Tibial nerve (tissue), 3 donors: ENCODE data around the gene DENND1A.

Source experiments
- CTCF ChIP-seq, 5 experiments: fragments of 200-600 bp in 3 of 5; fragments of 450-650 bp in 2 of 5; sonication (generic) in 3 of 5; IDR thresholded peaks; one replicate each; pipeline ENCODE4 v1.5.1; 2016 to 2019; ENCODE audit warnings: antibody characterized with exemption in 5 of 5, mild to moderate bottlenecking in 3 of 5, moderate library complexity in 2 of 5
- POLR2A ChIP-seq, 2 donors: fragments of 450-650 bp; IDR thresholded peaks; one replicate each; pipeline ENCODE4 v1.6.1; 2017; ENCODE audit warnings: antibody characterized with exemption in 2 of 2, mild to moderate bottlenecking in 2 of 2, moderate library complexity in 2 of 2

- TF ChIP-seq POLR2A (IDR thresholded peaks at IDR 0.05) (no peak), CTCF (IDR thresholded peaks at IDR 0.05) (no peak)
Observed at GRCh38 chr9:123424131-123424530, 505.8 kb downstream of the DENND1A start.
